HG02943 (cell line): ENCODE measurements around the gene DNMT3B.
"Not testable (repeated sequence)": the region's sequence is repeated elsewhere in the genome, so short reads cannot be mapped to it uniquely, and the experiment has no call there.

Experiments
- ATAC-seq: cut with Tn5 transposase; IDR thresholded peaks from one replicate; pipeline ENCODE4 v1.9.1; 2021; ENCODE audit warnings: mild to moderate bottlenecking, low read depth, moderate library complexity; ENCODE audit not compliant: unreplicated experiment

DNMT3B gene

DNA sequence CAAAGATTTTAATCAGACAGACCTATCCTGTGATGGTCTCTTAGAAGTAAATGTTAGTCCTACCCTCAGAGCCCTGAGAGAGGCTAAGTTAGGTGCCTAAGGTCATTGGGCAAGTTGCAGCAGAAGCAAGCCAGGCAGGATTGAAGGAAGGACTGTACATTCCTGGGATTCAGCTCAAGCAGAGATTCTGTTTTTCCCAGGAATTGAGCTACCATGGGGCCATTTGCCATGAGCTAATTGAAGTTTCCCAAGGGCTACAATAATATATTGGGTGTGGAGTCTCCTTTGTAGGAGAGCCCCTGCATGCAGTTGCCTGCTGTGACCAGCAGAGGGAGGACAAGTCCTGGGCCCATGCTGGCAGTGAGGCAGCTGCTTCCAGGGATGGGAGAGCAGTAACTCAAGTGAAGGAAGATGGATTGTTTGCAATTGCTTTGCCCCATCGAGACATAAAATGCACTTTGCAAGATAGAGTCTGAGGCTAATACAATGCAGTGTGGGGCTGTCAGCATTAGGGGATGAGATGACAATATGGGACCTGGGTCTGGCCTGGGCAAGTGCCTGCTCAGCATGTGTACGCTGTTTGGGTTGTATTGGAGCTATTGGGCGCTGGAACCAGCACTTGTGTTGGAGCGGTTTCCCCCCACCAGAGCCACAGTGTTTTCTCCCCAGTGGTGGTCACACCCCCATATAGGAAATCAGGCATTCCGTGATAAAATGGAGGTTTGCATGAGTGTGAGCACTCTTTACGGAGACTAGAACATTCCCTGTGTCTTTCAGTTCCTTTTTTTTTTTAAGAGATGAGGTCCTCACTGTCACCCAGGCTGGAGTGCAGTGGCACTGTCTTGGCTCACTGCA, 27.9 kb downstream of the DNMT3B start:
- no peak for ATAC-seq

DNA sequence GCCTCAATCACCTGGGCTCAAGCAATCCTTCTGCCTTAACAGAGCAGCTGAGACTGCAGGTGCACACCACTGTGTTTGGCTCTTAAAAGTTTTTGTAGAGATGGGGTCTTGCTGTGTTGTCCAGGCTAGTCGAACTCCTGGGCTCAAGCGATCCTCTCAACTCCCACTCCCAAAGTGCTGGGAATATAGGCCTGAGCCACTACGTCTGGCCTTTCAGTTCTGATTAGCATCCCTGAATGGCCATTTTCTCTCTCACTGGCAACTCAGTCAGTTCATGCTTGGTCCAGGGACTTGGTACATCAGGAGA, 28.5 kb downstream of the DNMT3B start:
- ATAC-seq, result no peak

DNA sequence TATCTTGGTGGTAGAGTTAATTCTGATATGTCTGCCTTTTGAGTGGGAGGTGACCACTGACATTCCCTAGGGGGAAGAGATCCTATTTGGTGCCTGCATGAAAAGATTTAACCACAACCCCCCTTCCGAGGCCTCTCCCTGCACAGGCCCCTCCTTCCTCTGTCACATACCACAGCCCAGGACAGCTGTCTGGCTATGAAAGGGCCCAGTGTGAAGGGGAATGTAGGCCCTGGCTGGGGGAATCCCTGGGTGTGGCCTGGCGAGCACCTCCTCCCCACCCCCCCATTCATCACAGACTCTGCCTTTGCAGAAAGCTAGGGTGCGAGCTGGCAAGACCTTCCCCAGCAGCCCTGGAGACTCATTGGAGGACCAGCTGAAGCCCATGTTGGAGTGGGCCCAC, 30.1 kb downstream of the DNMT3B start:
- peak; percentile 56 for ATAC-seq

DNA sequence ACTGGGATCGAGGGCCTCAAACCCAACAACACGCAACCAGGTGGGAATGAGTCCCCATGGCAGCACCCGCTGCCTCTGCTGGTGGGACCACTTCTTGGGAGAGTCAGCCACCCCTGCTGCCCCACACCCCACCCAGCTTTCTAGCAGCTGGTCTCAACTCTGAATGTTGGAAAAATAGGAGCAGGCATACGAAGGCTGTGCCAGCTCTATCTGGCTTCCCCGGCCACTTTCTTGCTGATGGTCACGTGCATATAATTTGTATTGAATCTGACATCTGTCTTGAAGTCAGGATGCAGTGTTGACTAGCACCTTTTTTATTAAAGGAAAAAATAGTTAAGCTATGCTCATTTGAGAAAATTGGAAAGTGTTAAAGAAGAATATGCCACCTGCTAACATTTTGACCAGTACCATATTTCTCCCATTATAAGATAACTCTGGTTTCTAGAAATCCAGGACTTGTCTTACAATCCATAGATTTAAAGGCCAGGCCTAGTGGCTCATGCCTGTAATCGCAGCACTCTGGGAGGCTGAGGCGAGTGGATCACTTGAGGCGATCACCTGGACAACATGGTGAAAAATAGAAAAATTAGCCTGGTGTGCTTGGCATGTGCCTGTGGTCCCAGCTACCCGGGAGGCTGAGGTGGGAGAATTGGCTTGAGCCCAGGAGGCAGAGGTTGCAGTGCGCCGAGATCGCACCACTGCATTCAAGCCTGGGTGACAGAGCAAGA, 30.7 kb downstream of the DNMT3B start:
- no peak for ATAC-seq

DNA sequence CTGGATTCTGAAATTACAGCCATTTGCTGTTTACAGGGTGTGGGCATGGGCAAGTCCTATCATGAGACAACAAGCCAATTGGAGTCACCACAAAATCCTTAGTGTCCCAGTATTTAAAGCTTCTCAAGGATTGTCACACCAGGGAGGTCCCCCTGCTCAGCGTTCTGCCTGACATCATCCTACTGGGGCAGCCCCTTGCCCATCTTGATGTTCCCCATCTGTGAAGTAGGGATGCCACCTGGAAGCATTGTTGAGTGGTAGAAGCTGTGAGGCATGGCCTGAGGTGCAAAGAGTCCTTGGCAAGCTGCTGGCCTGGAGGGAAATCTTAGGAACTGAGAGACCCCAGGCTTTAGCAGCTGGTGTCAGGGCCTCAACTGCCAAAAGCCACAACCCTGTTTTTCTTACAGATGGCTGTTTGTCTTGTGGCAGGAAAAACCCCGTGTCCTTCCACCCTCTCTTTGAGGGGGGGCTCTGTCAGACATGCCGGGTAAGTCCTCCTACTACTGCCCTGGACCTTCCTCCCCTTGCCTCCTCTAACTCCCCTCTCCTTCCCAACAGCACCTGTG, 34.3 kb downstream of the DNMT3B start:
- ATAC-seq, result no peak

DNA sequence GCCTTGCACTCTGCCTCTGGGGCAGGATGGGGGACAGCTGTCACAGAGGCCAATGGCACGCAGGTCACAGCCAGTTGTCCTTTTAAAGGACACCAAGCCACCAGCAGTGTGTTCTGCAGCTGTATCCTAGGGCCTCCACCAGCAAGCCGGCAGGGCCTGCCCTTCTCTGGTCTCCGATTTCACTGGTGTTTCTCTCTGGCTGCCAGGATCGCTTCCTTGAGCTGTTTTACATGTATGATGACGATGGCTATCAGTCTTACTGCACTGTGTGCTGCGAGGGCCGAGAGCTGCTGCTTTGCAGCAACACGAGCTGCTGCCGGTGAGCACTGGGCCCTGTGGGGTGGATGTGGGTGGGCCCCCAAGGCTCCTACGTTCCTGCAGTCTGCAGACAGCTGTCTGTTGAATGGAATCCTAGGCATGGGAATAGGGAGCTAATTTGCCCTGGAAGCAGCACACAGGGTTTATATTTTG, 34.8 kb downstream of the DNMT3B start:
- ATAC-seq, result no peak

DNA sequence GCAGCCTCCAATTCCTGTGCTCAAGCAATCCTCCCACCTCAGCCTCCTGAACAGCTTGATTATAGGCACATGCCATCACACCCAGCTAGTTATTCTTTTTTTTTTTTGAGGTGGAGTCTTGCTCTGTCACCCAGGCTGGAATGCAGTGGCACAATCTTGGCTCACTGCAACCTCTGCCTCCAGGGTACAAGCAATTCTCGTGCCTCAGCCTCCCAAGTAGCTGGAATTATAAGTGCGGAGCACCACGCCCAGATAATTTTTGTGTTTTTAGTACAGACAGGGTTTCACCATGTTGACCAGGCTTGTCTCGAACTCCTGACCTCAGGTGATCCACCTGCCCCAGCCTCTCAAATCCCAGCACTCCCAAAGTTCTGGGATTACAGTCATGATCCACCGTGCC, 35.4 kb downstream of the DNMT3B start:
- ATAC-seq, result not testable (repeated sequence)

DNA sequence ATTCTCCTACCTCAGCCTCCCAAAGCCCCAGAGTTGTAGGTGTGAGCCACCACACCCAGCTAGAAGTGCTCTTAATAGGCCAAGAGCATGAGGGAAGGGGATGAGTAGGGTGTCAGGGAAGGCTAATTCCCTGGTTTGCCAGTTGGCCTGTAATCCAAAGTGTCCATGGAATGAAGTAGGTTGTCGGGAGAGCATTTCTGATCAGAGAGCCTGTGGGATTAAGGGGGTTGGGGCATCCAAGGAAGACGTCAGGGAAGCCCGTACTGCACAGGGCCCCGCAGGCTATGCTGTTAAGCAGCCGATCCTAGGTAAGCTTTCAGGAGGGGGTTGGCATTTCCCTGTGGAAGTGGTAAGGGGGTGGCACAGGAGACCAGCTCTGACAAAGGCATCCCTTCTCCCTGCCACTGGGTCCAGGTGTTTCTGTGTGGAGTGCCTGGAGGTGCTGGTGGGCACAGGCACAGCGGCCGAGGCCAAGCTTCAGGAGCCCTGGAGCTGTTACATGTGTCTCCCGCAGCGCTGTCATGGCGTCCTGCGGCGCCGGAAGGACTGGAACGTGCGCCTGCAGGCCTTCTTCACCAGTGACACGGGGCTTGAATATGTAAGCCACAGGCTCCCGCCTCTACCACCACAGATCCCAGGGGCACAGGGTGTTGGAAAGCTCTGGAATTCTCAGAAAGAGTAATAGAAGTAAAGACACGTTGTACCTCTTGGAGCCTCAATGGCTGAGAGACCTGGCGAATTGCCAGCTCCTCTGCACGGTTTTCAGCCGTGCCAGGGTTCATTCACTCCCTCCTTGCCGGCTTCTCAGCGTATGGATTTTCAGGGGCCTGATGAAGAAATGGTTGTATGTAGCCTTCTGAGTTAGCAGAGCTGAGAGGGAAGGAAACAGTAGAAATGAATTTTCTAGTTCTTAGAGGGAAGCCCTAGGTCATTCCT, 36.1 kb downstream of the DNMT3B start:
- ATAC-seq, result no peak

DNA sequence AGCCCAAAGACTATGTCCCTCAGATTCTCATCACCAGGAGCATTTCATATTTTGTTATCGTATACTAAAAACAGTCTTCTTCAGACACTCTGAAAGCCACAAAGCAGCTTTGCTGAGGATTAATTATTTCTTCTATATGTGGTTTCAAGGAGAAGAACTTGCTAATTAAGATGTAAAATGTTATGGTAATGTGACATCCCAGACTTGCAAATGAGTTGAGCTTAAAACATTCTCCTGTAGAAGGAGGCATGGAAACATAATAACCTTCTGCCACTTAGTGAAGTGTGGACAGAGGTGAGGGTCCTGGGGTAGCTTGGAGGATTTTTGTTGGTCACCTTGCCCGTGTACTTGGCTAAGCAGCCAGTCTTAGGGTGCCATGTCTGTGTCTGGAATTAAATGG, 40.9 kb downstream of the DNMT3B start:
- ATAC-seq, result no peak

DNA sequence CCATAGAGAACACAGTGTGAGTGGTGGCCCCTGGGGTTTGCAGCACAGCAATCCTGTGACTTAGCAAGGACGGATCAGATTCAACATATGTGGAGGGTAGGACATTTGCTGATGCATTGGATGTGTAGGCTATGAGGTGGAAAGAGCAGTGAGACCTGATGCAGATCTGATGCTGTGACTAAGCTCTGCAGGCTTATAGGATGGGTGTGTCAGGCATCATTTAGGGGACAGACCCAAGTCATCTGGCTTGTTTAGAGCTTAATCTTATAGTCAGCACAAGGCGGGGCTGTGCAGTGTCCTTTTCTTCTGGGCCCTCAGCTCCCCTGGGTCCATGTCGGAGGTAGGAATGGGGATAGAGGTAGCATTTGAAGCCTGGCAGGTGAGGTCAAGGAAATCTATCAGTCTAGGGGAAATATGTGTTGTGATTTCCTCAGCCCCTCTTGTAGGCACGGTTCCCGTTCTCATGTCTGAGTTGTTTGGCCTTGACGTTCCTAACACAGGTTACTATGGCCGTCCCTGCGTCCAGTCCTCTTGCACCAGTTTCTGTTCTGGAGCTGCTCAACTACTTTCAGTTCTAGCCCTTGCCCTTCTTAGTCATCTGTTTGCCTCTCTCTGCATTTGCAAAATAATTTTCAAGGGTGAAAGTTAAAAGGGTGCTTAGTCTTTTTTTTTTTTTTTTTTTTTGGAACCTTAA, 42.0 kb downstream of the DNMT3B start:
- ATAC-seq, result no peak

DNA sequence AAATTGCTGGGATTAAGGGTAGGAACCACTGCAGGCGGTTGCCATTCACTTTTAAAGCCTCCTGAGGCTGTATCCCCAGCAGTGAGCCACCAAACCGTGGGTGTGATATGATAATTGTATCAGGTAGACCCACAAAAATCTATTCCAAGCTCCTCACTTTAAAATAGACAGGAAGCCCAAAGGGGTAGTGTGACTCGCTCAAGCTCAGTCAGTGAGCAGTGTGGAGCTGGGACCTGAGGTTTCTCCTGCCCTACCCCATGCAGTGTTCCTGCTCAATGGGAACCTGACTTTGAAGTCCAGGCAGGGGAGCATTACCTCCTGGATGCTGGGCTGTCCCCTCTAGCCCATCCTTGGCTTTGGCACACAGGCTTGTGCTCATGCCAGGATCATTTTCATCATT, 42.6 kb downstream of the DNMT3B start:
- ATAC-seq, result no peak

DNA sequence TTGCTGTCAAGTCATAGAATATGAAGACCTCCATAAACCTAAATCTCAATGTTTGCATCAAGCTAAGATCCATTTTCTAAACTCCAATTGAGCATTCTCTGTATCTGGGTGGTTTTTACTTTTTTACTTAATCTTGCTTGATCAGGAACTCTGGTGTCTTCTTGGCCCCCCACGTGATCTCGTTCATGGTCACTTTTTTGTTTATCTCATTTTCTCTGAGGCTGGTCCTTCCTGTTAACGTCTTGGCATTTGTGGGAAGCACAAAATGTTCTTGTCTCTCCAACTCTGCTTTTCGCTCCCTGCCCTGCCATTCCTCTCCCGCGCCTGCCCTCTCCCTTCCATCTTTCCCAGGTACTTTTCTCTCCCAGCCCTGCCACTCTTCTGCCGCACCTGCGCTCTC, 43.5 kb downstream of the DNMT3B start:
- ATAC-seq, result no peak

DNA sequence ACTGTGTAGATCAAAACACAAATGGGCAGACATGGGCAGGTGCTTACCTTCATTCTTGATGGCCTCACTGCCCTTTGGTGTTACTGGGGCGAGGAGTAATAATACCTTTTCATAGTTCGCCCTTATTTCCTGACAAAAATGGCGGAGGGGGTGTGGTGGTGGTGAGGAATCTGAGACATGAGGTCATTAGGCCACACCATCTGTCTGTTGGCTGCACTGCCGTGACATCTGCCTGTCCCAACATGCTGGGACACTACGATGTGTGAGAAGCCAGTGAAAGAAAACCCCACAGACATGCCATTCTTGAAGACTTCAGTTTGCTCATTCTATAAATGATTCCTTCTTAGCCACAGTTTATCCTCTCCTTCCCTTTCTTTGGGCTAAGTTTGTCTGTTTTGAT, 44.2 kb downstream of the DNMT3B start:
- ATAC-seq, result no peak

DNA sequence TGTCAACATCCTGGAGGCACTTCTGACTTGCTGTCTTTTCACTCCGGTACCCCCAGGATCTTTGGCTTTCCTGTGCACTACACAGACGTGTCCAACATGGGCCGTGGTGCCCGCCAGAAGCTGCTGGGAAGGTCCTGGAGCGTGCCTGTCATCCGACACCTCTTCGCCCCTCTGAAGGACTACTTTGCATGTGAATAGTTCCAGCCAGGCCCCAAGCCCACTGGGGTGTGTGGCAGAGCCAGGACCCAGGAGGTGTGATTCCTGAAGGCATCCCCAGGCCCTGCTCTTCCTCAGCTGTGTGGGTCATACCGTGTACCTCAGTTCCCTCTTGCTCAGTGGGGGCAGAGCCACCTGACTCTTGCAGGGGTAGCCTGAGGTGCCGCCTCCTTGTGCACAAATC, 45.5 kb downstream of the DNMT3B start:
- ATAC-seq, result no peak

DNA sequence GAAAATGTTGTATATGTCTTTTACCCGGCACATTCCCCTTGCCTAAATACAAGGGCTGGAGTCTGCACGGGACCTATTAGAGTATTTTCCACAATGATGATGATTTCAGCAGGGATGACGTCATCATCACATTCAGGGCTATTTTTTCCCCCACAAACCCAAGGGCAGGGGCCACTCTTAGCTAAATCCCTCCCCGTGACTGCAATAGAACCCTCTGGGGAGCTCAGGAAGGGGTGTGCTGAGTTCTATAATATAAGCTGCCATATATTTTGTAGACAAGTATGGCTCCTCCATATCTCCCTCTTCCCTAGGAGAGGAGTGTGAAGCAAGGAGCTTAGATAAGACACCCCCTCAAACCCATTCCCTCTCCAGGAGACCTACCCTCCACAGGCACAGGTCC, 46.3 kb downstream of the DNMT3B start:
- ATAC-seq, result no peak

DNA sequence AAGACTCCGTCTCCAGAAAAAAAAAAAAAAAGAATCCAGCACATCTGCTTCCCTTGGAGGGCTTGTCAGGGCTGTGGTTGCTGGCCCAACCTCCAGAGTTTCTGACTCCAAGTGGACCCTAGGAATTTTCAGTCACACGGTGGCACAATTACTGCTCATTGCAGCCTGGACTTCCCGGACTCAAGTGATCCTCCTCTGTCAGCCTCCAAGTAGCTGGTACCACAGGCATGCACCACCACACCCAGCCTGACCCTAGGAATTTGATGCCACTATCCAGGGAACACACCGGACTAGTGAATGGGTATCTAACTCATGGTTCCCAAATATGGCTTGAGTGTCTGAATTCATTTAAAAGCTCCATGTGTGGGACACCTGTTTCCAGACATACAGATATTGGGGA, 47.7 kb downstream of the DNMT3B start:
- no peak for ATAC-seq

DNA sequence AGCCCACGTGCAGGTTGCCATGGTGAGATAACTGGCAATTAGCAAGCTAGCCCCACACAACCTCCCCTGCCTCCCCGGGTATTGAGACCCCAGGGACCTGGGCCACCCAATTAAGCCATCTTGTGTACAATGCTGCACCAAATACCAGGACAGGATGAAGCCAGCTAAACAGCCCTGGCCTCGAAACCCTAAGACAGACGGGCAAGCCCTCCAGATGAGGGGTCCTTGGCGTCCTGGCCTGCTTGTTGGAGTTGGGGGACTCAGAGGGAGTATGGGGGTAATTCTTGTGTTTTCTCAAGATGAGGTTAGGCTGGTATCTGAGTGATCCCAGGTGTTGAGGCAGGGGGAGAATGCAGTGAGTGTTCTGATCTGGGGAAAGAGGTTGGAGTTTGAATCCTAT, 48.8 kb downstream of the DNMT3B start:
- no peak for ATAC-seq

DNA sequence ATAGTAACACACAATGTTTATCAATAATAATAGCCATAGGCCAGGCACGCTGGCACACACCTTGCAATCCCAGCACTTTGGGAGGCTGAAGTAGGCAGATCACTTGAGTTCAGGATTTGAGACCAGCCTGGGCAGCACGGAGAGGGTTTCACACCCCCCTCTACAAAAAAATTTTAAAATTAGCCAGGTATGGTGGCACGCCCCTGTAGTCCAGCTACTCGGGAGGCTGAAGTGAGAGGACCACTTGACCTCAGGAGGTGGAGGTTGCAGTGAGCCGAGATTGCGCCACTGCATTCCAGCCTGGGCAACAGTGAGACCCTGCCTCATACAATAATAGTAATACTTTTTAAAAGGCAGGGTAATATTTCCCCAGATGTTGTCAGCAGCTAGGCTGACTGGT, 49.7 kb downstream of the DNMT3B start:
- no peak for ATAC-seq

DNA sequence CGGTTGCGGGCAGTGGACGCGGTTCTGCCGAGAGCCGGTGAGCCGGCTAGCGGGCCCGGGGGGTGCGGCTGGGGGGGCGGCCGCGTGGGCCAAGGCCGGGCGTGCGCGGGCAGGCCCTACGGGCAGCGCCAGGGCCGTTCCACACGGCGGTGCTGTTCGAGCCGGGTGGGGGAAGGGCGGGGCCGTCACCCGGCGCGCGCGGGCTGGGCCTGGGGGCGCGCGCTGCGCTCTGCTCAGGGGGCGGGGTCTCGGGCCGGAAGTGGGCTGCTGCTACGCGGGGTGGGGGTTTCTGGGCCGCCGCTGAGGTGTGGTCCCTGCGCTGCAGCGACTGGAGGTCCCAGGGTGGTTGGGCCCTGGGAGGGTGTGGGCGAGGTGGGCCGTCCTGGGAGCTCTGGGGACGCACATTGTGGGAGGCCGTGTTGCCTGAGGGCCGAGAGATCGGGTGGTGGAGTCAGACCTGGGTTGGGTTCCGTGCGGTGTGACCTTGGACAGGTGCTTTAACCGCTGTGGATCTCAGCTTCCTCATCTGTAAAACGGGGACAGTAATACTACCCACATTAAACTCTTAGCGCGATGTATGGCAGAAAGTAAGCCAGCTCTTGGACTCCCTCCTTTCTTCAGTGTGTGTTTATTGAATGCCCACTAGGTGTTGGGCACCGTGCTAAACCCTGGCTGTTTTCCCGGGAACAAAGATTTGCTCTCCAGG, 58.0 kb downstream of the DNMT3B start:
- peak; percentile 63 for ATAC-seq
